Neural progenitor cell (in vitro differentiated cells): Measurements from ENCODE around the gene NAT8L. TPM values are rescaled to one million over a fixed set of nuclear protein-coding genes. Genes with fewer than 3 reads are reported as not detected.

ENCODE experiments used
- DNase-seq: peaks from one replicate; pipeline ENCODE4 v3.0.0-alpha.2; 2016; ENCODE audit warnings: low spot score
- H2AFZ ChIP-seq: fragments of 200-600 bp; sonication (generic); replicated peaks from 2 replicates; pipeline ENCODE4 v1.6.1; 2016; ENCODE audit warnings: antibody characterized with exemption
- H3F3A ChIP-seq: fragments of 200-600 bp; sonication (generic); 2 replicates; pipeline ENCODE4 v1.6.1; 2016; ENCODE audit warnings: antibody characterized with exemption, low read depth
- H3K27ac ChIP-seq: fragments of 200-600 bp; sonication (generic); 2 replicates; pipeline ENCODE4 v1.5.1; 2016; ENCODE audit warnings: mild to moderate bottlenecking
- H3K27me3 ChIP-seq: fragments of 200-600 bp; sonication (generic); 2 replicates; pipeline ENCODE4 v1.6.1; 2016; ENCODE audit warnings: mild to moderate bottlenecking, moderate library complexity
- H3K36me3 ChIP-seq: fragments of 200-600 bp; sonication (generic); 2 replicates; pipeline ENCODE4 v1.5.1; 2016
- H3K4me1 ChIP-seq: fragments of 200-600 bp; sonication (generic); 2 replicates; pipeline ENCODE4 v1.6.1; 2016; ENCODE audit warnings: mixed run types
- H3K4me2 ChIP-seq: fragments of 200-600 bp; sonication (generic); 2 replicates; pipeline ENCODE4 v1.6.1; 2016
- H3K4me3 ChIP-seq: fragments of 200-600 bp; sonication (generic); 2 replicates; pipeline ENCODE4 v1.5.1; 2016
- H3K79me2 ChIP-seq: fragments of 200-600 bp; sonication (generic); 2 replicates; pipeline ENCODE4 v1.6.1; 2016; ENCODE audit warnings: low read depth
- H3K9ac ChIP-seq: fragments of 200-600 bp; sonication (generic); 2 replicates; pipeline ENCODE4 v1.6.1; 2016
- H3K9me3 ChIP-seq: fragments of 200-600 bp; sonication (generic); 2 replicates; pipeline ENCODE4 v1.5.1; 2016; ENCODE audit warnings: low read depth
- H4K20me1 ChIP-seq: fragments of 200-600 bp; sonication (generic); 2 replicates; pipeline ENCODE4 v1.6.1; 2016; ENCODE audit warnings: low read depth
- H3K27ac Mint-ChIP-seq: 3 replicates; pipeline ENCODE4 v1.8.0; 2021; ENCODE audit warnings: mixed read lengths
- H3K27me3 Mint-ChIP-seq: 2 replicates; pipeline ENCODE4 v1.8.0; 2022; ENCODE audit warnings: low read depth, mild to moderate bottlenecking, inconsistent platforms, moderate library complexity, mixed read lengths; ENCODE audit not compliant: insufficient read depth
- H3K36me3 Mint-ChIP-seq: 3 replicates; pipeline ENCODE4 v1.8.0; 2021; ENCODE audit warnings: mixed read lengths
- H3K4me1 Mint-ChIP-seq: 3 replicates; pipeline ENCODE4 v1.8.0; 2021; ENCODE audit warnings: mixed read lengths
- H3K4me3 Mint-ChIP-seq: 3 replicates; pipeline ENCODE4 v1.8.0; 2021; ENCODE audit warnings: mild to moderate bottlenecking, moderate library complexity, mixed read lengths
- H3K9me3 Mint-ChIP-seq: 3 replicates; pipeline ENCODE4 v1.8.0; 2020; ENCODE audit warnings: mixed read lengths
- CTCF ChIP-seq: fragments of 200-600 bp; sonication (generic); IDR thresholded peaks from 2 replicates; pipeline ENCODE4 v1.5.1; 2017; ENCODE audit warnings: antibody characterized with exemption, mild to moderate bottlenecking
- EZH2 ChIP-seq: fragments of 200-600 bp; sonication (generic); IDR thresholded peaks from 2 replicates; pipeline ENCODE4 v1.6.1; 2017; ENCODE audit warnings: antibody characterized with exemption, mild to moderate bottlenecking, moderate library complexity
- EZH2phosphoT487 ChIP-seq: fragments of 200-600 bp; sonication (generic); IDR thresholded peaks from 2 replicates; pipeline ENCODE4 v1.6.1; 2017; ENCODE audit warnings: antibody characterized with exemption
- total RNA-seq: library from RNA; depleted of rRNA; stranded (reverse); fragments of >200 nt; gene quantifications from 2 replicates; pipeline ENCODE4 v1.2.3, GENCODE V29; 2015; ENCODE audit warnings: low replicate concordance

NAT8L gene
- total RNA-seq, 1 donor from 2014 or later = 0.62 TPM

- Histone ChIP-seq H2AFZ (no peak overlapping the region), H4K20me1 (no peaks in the 10 kb centered on the region), H3K9me3 (no peaks in the 10 kb centered on the region), H3K36me3 (no peaks in the 10 kb centered on the region), H3K4me3 (no peak overlapping the region), H3K79me2 (no peaks in the 10 kb centered on the region), H3K4me2 (no peak overlapping the region), H3K27me3 (peaks cover 86% of the 10 kb centered on the region), H3K27ac (no peak overlapping the region), H3F3A (peaks cover 3% of the 10 kb centered on the region), H3K9ac (no peak overlapping the region), H3K4me1 (peaks cover 5% of the 10 kb centered on the region)
- H3K36me3 Mint-ChIP-seq = no peaks in the 10 kb centered on the region
- peaks cover 8% of the 10 kb centered on the region for H3K9me3 Mint-ChIP-seq
- no peak overlapping the region for H3K4me3 Mint-ChIP-seq
- DNase-seq = no peak
- H3K4me1 Mint-ChIP-seq = peaks cover 3% of the 10 kb centered on the region
- no peak overlapping the region for H3K27ac Mint-ChIP-seq
- H3K27me3 Mint-ChIP-seq = peaks cover 21% of the 10 kb centered on the region
- no peak for TF ChIP-seq EZH2phosphoT487
- TF ChIP-seq EZH2 = no peak
- TF ChIP-seq CTCF = no peak
These were observed 22.8 kb upstream of the NAT8L start for GRCh38 chr4:2036327-2036726.

DNA sequence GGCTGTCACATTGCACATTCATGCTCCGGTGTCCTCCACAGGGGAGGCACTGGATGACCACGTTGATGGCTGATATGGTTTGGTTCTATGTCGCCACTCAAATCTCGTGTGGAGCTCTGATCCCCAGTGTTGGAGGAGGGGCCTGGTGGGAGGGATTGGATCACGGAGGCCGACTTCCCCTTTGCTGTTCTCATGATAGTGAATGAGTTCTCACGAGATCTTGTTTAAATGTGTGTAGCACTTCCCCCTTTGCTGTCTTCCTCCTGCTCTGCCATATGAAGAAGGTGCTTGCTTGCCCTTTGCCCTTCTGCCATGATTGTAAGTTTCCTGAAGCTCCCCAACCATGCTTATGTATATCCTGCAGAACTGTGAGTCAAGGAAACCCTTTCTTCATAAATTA, 22.3 kb upstream of the NAT8L start:
- no peaks in the 10 kb centered on the region for H3K36me3 ChIP-seq
- no peaks in the 10 kb centered on the region for H3K79me2 ChIP-seq
- H3K27me3 ChIP-seq = peaks cover 90% of the 10 kb centered on the region
- Mint-ChIP-seq H3K36me3 (no peaks in the 10 kb centered on the region), H3K27ac (no peak overlapping the region), H3K4me1 (peaks cover 3% of the 10 kb centered on the region), H3K4me3 (no peak overlapping the region), H3K9me3 (peaks cover 8% of the 10 kb centered on the region), H3K27me3 (peaks cover 24% of the 10 kb centered on the region)
- DNase-seq = no peak
- no peak overlapping the region for H3K4me3 ChIP-seq
- H3K4me1 ChIP-seq = peaks cover 5% of the 10 kb centered on the region
- H2AFZ ChIP-seq = no peak overlapping the region
- no peaks in the 10 kb centered on the region for H4K20me1 ChIP-seq
- no peaks in the 10 kb centered on the region for H3K9me3 ChIP-seq
- peaks cover 7% of the 10 kb centered on the region for H3F3A ChIP-seq
- no peak overlapping the region for H3K4me2 ChIP-seq
- TF ChIP-seq EZH2 = no peak
- H3K9ac ChIP-seq = no peak overlapping the region
- H3K27ac ChIP-seq = no peak overlapping the region

DNA sequence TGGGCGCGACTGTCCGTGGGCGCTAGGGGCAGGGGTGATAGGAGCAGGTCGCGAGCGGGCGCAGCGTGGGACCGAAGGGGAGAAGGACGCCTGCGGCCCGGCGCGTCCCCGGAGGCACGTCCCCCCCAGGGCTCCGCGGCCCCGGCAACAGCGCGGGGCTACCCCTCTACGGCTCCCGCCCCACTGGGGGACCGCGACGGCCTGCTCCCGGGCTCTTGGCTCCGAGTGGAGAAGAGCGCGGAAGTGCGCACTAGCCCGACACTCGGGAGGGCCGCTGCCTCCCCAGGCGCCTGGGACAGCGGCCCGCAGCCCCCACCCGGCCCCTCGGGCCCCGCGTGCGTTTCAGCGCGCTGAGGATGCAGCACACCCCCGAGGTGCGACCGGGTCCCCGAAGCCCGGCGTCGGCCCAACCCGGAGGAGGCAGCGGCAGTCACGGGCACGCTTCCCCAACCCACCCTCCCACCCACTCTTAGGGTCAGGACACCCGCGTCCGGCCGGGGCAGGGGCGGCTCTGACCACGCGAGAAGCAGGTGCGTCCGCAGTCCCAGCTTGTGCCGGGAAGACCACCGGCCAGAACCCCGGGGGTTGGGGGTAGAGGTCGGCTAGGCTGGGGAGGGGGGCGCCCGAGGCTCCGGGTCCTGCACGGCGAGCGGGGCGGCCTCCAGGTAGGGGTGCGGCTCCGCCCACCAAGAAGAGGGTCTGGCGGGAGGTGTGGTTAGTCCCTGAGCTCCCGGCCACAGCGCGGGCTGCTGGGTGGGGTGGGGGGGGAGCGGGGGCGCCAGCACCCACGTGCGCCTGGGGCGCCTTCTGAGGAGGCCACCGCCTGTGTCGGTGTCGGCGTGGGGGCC, 18.5 kb upstream of the NAT8L start:
- Mint-ChIP-seq H3K9me3 (no peaks in the 10 kb centered on the region), H3K27ac (no peak overlapping the region), H3K27me3 (peaks cover 20% of the 10 kb centered on the region), H3K4me1 (peaks cover 6% of the 10 kb centered on the region), H3K36me3 (peaks cover 2% of the 10 kb centered on the region), H3K4me3 (peak overlapping the region; percentile 75)
- Histone ChIP-seq H2AFZ (peak overlapping the region; percentile 7), H3K4me1 (peaks cover 5% of the 10 kb centered on the region), H3K9me3 (no peaks in the 10 kb centered on the region), H3F3A (peaks cover 7% of the 10 kb centered on the region), H3K9ac (no peak overlapping the region), H4K20me1 (peaks cover 14% of the 10 kb centered on the region), H3K4me3 (peak overlapping the region; percentile 83), H3K79me2 (no peaks in the 10 kb centered on the region), H3K27ac (no peak overlapping the region), H3K4me2 (peak overlapping the region; percentile 86), H3K36me3 (no peaks in the 10 kb centered on the region), H3K27me3 (peaks cover 77% of the 10 kb centered on the region)
- DNase-seq = peak; percentile 50
- no peak for TF ChIP-seq CTCF
- TF ChIP-seq EZH2 = peak; percentile 88
- peak; percentile 92 for TF ChIP-seq EZH2phosphoT487
